ENCODE results near the gene TSSK6.

TSSK6 gene

GRCh38 chr19:19489804-19490204 lies 25.5 kb downstream of the TSSK6 start:
- in situ Hi-C loops (cut with HindIII; ENCODE audit: low sequenced_read_pairs): no loop called here
- TF ChIP-seq CTCF (IDR thresholded peaks at IDR 0.05; ENCODE audit: low read depth, low read length, missing control alignments): no peak
- H3K4me3 ChIP-seq (ENCODE audit: low read depth, low read length): no peak overlapping the region
- no peak for DNase-seq (ENCODE audit: low read depth)

DNA sequence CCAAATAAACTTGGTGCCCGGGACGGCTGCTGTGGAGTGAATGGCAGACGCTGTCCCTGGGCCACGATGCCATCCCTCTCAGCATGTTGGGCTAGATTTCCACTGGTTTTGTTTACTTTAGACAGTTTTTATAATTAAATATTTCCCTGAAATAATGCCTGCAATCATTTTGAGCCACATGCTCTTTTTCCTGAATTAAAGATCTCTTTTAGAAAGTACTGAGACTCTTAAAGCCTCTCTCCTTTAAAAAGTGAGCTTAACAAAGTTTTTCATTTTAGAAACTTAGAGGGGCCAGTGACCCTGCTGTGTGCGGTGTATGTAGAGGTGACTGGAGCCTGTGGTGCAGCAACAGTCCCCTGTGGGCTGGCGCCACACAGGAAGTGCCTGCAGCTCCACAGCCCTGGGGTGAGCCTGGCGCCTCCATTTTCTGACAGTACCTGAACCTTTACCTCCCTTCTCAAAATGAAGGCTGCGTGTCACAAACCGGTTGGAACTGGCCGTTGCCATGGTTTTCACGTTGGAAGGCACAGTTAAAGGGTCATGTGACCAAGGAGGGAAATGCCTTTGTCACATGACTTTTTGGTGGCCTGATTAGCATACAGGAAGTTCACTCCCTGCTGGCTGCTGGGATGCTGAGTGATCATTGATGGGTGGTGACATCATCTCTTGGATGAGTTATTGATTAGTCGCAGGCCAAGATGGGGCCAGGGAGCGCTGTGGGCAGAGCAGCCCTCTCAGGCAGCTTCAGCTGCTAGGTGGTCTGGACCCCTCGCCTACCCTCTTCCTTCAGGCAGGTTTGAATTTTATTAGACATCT lies 26.3 kb downstream of the TSSK6 start:
- peak; percentile 82 for DNase-seq (ENCODE audit: low read depth)
- TF ChIP-seq CTCF (IDR thresholded peaks at IDR 0.05; ENCODE audit: low read depth, low read length, missing control alignments): no peak
- in situ Hi-C loops (cut with HindIII; ENCODE audit: low sequenced_read_pairs): no loop called here
- no peak overlapping the region for H3K4me3 ChIP-seq (ENCODE audit: low read depth, low read length)

DNA sequence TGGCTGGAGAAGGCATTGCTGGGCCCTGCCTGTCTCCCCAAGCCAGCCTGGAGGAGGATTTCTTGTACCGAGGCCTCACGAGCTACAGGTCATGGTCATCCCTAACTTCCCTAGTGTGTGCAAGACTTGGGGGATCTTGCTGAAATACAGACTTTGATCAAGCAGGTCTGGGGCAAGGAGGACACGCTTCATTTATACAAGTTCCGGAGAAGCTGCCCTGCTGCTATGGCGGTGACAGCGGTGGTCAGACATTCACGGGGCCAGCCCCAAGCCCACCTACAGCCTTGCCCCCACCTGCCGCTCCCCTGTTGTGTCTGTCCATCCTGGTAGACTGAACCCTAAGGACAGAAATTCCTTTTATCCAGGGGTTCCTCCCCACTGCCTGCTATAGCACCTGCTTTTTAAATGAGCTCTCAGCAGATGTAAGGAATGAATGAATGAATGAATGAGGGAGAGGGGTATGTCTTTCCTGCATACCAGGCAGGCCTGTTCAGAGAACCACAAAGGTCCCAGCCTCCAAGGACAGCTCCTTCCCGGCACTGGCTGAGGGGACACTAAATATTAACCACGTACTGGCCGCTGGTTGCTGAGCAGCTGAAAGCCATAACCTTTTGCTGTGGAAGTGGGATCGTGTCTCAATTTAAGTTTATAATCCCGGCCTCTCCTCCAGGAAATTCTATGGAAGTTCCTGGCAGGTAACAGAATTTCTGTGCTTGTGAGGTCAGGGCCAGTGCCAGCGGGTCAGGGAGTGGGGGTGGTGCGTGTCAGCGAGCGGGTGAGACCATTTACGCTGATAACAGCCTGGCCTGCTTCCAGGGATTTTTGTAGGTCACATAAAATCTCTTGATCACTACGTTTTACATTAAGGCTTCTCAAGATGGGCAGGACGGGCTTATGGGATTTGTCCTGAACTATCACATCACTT lies 27.1 kb downstream of the TSSK6 start:
- in situ Hi-C loops (cut with HindIII; ENCODE audit: low sequenced_read_pairs): no loop called here
- TF ChIP-seq CTCF (IDR thresholded peaks at IDR 0.05; ENCODE audit: low read depth, low read length, missing control alignments): no peak
- no peak for DNase-seq (ENCODE audit: low read depth)
- H3K4me3 ChIP-seq (ENCODE audit: low read depth, low read length): no peak overlapping the region

DNA sequence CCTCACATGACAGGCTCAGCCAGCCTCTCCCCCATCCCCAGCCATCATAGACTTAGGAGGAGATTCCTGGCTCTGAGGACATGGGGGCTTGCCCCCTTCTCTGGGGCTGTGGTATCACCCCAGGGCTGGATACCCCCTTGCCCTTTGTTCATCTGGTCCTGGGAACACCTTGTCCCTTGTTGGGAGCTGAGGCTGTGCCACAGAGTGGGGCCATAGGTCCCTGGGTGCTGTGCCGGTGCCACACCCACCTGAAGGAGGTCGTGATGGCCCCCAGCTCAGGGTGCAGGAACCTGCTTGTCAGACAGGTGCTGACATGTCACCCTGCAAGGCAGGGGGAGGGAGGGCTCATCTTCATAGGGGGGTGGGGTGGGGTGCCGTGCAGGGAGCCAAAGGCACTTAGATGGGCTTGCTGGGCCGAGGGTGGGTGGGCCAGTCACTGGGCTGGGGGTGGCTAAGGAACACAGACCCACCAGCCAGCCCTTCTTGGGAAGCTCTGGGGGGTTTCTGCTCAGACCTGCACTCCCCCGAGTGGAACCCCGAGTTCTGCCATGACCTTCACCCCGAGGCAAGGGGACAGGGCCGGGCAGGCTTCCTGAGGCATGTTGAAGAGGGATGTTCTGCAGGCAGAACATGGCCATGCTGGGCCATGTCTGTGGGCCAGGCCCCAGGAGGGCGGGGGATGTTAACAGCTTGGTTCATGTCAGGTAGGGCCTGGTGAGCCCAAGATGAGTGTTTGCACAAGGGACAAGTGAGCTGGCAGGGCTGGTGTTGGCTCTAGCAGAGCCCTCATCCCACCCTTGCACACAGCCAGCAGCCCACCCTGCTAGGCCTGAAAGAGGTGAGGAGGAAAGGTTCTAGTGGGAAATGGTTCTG lies 28.0 kb downstream of the TSSK6 start:
- in situ Hi-C loops (cut with HindIII; ENCODE audit: low sequenced_read_pairs): no loop called here
- no peak for DNase-seq (ENCODE audit: low read depth)
- TF ChIP-seq CTCF (IDR thresholded peaks at IDR 0.05; ENCODE audit: low read depth, low read length, missing control alignments): no peak
- H3K4me3 ChIP-seq (ENCODE audit: low read depth, low read length): no peak overlapping the region

DNA sequence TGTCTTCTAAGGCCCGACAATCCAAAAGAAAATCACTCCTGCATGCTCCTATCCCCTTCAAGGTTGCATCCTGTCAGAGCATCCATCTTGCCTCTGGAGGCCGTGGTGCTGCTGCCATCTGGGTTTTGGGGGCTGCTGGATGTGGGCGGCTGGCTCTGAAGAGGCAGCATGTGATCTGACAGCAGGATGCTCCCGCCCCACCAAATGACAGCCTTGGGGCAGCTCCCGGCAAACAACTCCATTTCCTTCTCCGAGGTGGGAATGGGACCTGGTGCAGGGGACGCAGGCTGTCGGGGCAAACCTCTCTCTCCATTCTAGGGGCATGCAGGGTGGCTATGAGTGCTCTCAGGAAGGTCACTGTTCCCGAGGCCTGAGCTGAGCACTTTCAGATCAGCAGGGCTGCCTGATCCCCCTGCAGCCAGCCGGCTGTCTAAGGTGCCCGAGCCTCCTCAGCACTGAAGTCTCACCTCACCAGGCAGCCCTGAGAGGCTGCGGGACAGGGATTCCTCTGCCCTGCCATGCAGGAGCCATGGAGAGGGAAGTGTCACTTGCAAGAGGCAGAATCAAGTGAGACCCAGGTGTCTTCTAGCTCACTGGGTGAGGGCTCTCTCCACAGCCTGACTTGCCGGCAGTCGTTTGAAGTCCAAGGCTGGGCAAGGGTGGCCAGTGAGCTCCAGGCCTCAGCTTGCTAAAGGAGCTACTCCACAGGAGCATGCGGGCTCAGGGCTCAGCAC lies 28.8 kb downstream of the TSSK6 start:
- no peak for DNase-seq (ENCODE audit: low read depth)
- TF ChIP-seq CTCF (IDR thresholded peaks at IDR 0.05; ENCODE audit: low read depth, low read length, missing control alignments): no peak
- in situ Hi-C loops (cut with HindIII; ENCODE audit: low sequenced_read_pairs): no loop called here
- no peak overlapping the region for H3K4me3 ChIP-seq (ENCODE audit: low read depth, low read length)

Data from astrocyte of the cerebellum (primary cell).